ENCODE measurements around the gene SUSD6. TPM values are rescaled to one million over a fixed set of nuclear protein-coding genes. Genes with fewer than 3 reads are reported as not detected.
"Not testable (repeated sequence)": the region's sequence is repeated elsewhere in the genome, so short reads cannot be mapped to it uniquely, and the experiment has no call there.

Gene SUSD6
- total RNA-seq, 1 donor from 2014 or later, result 34.7 TPM

- DNase-seq (ENCODE audit: low spot score in 2 of 2, unreplicated experiment in 2 of 2), result no peak
- Mint-ChIP-seq H3K4me3 (no peak overlapping the region), H3K9me3 (no peaks in the 10 kb centered on the region), H3K36me3 (no peaks in the 10 kb centered on the region), H3K4me1 (peaks cover 20% of the 10 kb centered on the region), H3K27ac (no peak overlapping the region), H3K27me3 (ENCODE audit: low read depth) (peaks cover 5% of the 10 kb centered on the region)
- no peak for TF ChIP-seq CTCF (IDR thresholded peaks at IDR 0.05; ENCODE audit: unreplicated experiment)
Measured at GRCh38 chr14:69720912-69721311, 109.5 kb downstream of the SUSD6 start.

GRCh38 chr14:69726761-69727511, 115.5 kb downstream of the SUSD6 start:
- H3K4me1 Mint-ChIP-seq, result peaks cover 2% of the 10 kb centered on the region
- H3K9me3 Mint-ChIP-seq, result no peaks in the 10 kb centered on the region
- no peaks in the 10 kb centered on the region for H3K36me3 Mint-ChIP-seq
- peak; percentile 70 to 91 for DNase-seq (ENCODE audit: low spot score in 2 of 2, unreplicated experiment in 2 of 2)
- peaks cover 11% of the 10 kb centered on the region for H3K27me3 Mint-ChIP-seq (ENCODE audit: low read depth)
- H3K4me3 Mint-ChIP-seq, result peak overlapping the region; percentile 49
- no peak overlapping the region for H3K27ac Mint-ChIP-seq
- peak; percentile 91 for TF ChIP-seq CTCF (IDR thresholded peaks at IDR 0.05; ENCODE audit: unreplicated experiment)

GRCh38 chr14:69727860-69728259, 116.5 kb downstream of the SUSD6 start:
- no peak overlapping the region for H3K4me3 Mint-ChIP-seq

GRCh38 chr14:69731919-69732598, 120.7 kb downstream of the SUSD6 start:
- H3K4me3 Mint-ChIP-seq, H3K36me3 Mint-ChIP-seq: not testable (repeated sequence)

More at GRCh38 chr14:69727860-69728259, 116.5 kb downstream of the SUSD6 start:
- DNase-seq (ENCODE audit: low spot score in 2 of 2, unreplicated experiment in 2 of 2), result no peak
- Mint-ChIP-seq H3K9me3 (no peaks in the 10 kb centered on the region), H3K36me3 (no peaks in the 10 kb centered on the region), H3K27ac (no peak overlapping the region), H3K27me3 (ENCODE audit: low read depth) (peaks cover 13% of the 10 kb centered on the region), H3K4me1 (peaks cover 2% of the 10 kb centered on the region)
- no peak for TF ChIP-seq CTCF (IDR thresholded peaks at IDR 0.05; ENCODE audit: unreplicated experiment)

GRCh38 chr14:69736405-69736804, 125.0 kb downstream of the SUSD6 start:
- H3K4me3 Mint-ChIP-seq; H3K36me3 Mint-ChIP-seq; H3K9me3 Mint-ChIP-seq; DNase-seq (ENCODE audit: low spot score in 2 of 2, unreplicated experiment in 2 of 2); H3K4me1 Mint-ChIP-seq; H3K27ac Mint-ChIP-seq: not testable (repeated sequence)
- H3K27me3 Mint-ChIP-seq (ENCODE audit: low read depth), result peaks cover 35% of the 10 kb centered on the region

More at GRCh38 chr14:69731919-69732598, 120.7 kb downstream of the SUSD6 start:
- H3K9me3 Mint-ChIP-seq; H3K27ac Mint-ChIP-seq; DNase-seq (ENCODE audit: low spot score in 2 of 2, unreplicated experiment in 2 of 2); H3K4me1 Mint-ChIP-seq: not testable (repeated sequence)
- H3K27me3 Mint-ChIP-seq (ENCODE audit: low read depth), result peaks cover 34% of the 10 kb centered on the region

- H3K4me3 Mint-ChIP-seq, result no peak overlapping the region
- no peak for TF ChIP-seq CTCF (IDR thresholded peaks at IDR 0.05; ENCODE audit: unreplicated experiment)
- no peak overlapping the region for H3K27ac Mint-ChIP-seq
- DNase-seq (ENCODE audit: low spot score in 2 of 2, unreplicated experiment in 2 of 2), result no peak
- peaks cover 2% of the 10 kb centered on the region for H3K36me3 Mint-ChIP-seq
- H3K27me3 Mint-ChIP-seq (ENCODE audit: low read depth), result peaks cover 13% of the 10 kb centered on the region
- peaks cover 7% of the 10 kb centered on the region for H3K9me3 Mint-ChIP-seq
- peaks cover 4% of the 10 kb centered on the region for H3K4me1 Mint-ChIP-seq
Measured at GRCh38 chr14:69741055-69741454, 129.7 kb downstream of the SUSD6 start.

Data from mesothelial cell of epicardium (in vitro differentiated cells).